Caco-2 (cell line): ENCODE measurements around the gene PPP1R14D. TPM values are rescaled to one million over a fixed set of nuclear protein-coding genes. Genes with fewer than 3 reads are reported as not detected.

Experiments
- BruUV-seq: library from RNA; stranded (reverse); fragments of 400-500 nt; replicated peaks from 2 replicates; lab custom pipeline; 2021; lab: Mats Ljungman, UMichigan
- CTCF ChIA-PET: fragments of 300-600 bp; sonication (Branson Sonifier 250); formaldehyde crosslinking; loops from one replicate; lab custom pipeline; 2022; ENCODE audit warnings: antibody characterized with exemption; lab: Charles Lee
- POLR2A ChIA-PET: fragments of 300-600 bp; sonication (Branson Sonifier 250); formaldehyde crosslinking; loops from one replicate; lab custom pipeline; 2022; ENCODE audit warnings: antibody characterized with exemption; lab: Charles Lee
- DNase-seq, 2 experiments: peaks; one replicate each; pipeline versions ENCODE4 v3.0.0 to v3.0.0-alpha.2; 2020 to 2022
- H3K27me3 ChIP-seq: replicated peaks from 2 replicates; pipeline ENCODE4 v1.6.0; 2011; ENCODE audit warnings: low read length; ENCODE audit not compliant: control insufficient read depth, insufficient read depth
- H3K36me3 ChIP-seq: 2 replicates; pipeline ENCODE4 v1.5.1; 2011; ENCODE audit warnings: low read length; ENCODE audit not compliant: control insufficient read depth, insufficient read depth
- H3K4me1 ChIP-seq: fragments of 250-450 bp; sonication (Bioruptor Pico); 2 replicates; pipeline ENCODE4 v1.5.1; 2020; ENCODE audit warnings: mild to moderate bottlenecking
- H3K4me3 ChIP-seq: 2 replicates; pipeline ENCODE4 v1.5.1; 2011; ENCODE audit warnings: low read depth, mild to moderate bottlenecking, control low read depth, low read length
- H3K9me3 ChIP-seq: fragments of 250-450 bp; sonication (Bioruptor Pico); 2 replicates; pipeline ENCODE4 v1.5.1; 2020; ENCODE audit warnings: mild to moderate bottlenecking, moderate library complexity
- H3K27ac Mint-ChIP-seq: one replicate; pipeline ENCODE4 v1.8.0; 2022; ENCODE audit warnings: mixed read lengths; ENCODE audit not compliant: unreplicated experiment
- H3K27me3 Mint-ChIP-seq: one replicate; pipeline ENCODE4 v1.8.0; 2022; ENCODE audit warnings: mixed read lengths; ENCODE audit not compliant: insufficient read depth, unreplicated experiment
- H3K36me3 Mint-ChIP-seq: one replicate; pipeline ENCODE4 v1.8.0; 2022; ENCODE audit warnings: mild to moderate bottlenecking, mixed read lengths; ENCODE audit not compliant: insufficient read depth, unreplicated experiment
- H3K4me1 Mint-ChIP-seq: one replicate; pipeline ENCODE4 v1.8.0; 2022; ENCODE audit warnings: low read depth, mixed read lengths; ENCODE audit not compliant: unreplicated experiment
- H3K4me3 Mint-ChIP-seq: one replicate; pipeline ENCODE4 v1.8.0; 2022; ENCODE audit warnings: mild to moderate bottlenecking, moderate library complexity, mixed read lengths; ENCODE audit not compliant: unreplicated experiment
- H3K9me3 Mint-ChIP-seq: one replicate; pipeline ENCODE4 v1.8.0; 2022; ENCODE audit warnings: mixed read lengths; ENCODE audit not compliant: unreplicated experiment
- intact Hi-C: fragments of 100-400 bp; cut with micrococcal nuclease; formaldehyde crosslinking; loops from one replicate; pipeline ENCODE4 v1.10.0; 2022; ENCODE audit not compliant: unreplicated experiment
- total RNA-seq: library from RNA; stranded (reverse); gene quantifications from 2 replicates; pipeline ENCODE4 v1.2.3, GENCODE V29; 2022
- TF ChIP-seq, protein P1 (sequence below), 2 experiments: fragments of 200-600 bp in 1 of 2; IDR thresholded peaks; 1 replicate in 1 of 2; 2 replicates in 1 of 2; pipeline versions ENCODE4 v1.5.1 to v1.8.0; 2011 to 2022; ENCODE audit warnings: antibody characterized with exemption in 1 of 2, control low read depth in 1 of 2, inconsistent platforms in 1 of 2, low read depth in 1 of 2, low read length in 1 of 2, mild to moderate bottlenecking in 1 of 2, moderate library complexity in 1 of 2; ENCODE audit not compliant: insufficient read depth in 1 of 2, severe bottlenecking in 1 of 2, unreplicated experiment in 1 of 2

The PPP1R14D gene
- total RNA-seq, 1 experiment from 2014 or later: 0.43 TPM

DNA sequence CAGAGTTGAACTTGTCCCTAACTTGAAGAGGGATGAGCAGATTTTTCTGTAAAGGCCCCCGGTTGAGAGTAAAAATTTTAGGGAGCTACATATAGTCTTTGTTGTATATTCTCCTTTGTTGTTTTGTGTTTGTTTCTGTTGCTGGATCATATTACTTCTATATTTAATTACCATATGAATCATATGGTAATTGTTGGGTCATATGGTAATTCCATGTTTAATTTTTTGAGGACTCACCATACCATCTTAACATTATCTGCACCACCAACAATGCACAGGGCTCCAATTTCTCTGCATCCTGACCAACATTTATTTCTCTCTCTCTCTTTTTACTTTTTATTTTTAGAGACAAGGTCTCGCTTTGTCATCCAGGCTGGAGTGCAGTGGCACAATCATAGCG is 29.0 kb downstream of the PPP1R14D start:
- H3K27ac Mint-ChIP-seq: no peak overlapping the region
- Histone ChIP-seq H3K4me1 (peaks cover 16% of the 10 kb centered on the region), H3K4me3 (no peak overlapping the region), H3K36me3 (no peaks in the 10 kb centered on the region), H3K27me3 (no peaks in the 10 kb centered on the region), H3K9me3 (no peaks in the 10 kb centered on the region)
- H3K36me3 Mint-ChIP-seq: peaks cover 9% of the 10 kb centered on the region
- no peaks in the 10 kb centered on the region for H3K9me3 Mint-ChIP-seq
- BruUV-seq: no TSS peak
- TF ChIP-seq, protein P1, sequence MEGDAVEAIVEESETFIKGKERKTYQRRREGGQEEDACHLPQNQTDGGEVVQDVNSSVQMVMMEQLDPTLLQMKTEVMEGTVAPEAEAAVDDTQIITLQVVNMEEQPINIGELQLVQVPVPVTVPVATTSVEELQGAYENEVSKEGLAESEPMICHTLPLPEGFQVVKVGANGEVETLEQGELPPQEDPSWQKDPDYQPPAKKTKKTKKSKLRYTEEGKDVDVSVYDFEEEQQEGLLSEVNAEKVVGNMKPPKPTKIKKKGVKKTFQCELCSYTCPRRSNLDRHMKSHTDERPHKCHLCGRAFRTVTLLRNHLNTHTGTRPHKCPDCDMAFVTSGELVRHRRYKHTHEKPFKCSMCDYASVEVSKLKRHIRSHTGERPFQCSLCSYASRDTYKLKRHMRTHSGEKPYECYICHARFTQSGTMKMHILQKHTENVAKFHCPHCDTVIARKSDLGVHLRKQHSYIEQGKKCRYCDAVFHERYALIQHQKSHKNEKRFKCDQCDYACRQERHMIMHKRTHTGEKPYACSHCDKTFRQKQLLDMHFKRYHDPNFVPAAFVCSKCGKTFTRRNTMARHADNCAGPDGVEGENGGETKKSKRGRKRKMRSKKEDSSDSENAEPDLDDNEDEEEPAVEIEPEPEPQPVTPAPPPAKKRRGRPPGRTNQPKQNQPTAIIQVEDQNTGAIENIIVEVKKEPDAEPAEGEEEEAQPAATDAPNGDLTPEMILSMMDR (IDR thresholded peaks at IDR 0.05; ENCODE audit: insufficient read depth in 1 of 2, low read depth in 1 of 2, low read length in 1 of 2, severe bottlenecking in 1 of 2, unreplicated experiment in 1 of 2): no peak
- CTCF ChIA-PET: interaction anchor here (0.6 kb wide), 2 partner anchors 48 to 419 kb away, joined by 3 to 8 read pairs; no protein-coding TSS in a partner anchor
- intact Hi-C loops: no loop called here
- no peaks in the 10 kb centered on the region for H3K27me3 Mint-ChIP-seq
- DNase-seq: no peak
- no peak overlapping the region for H3K4me3 Mint-ChIP-seq
- H3K4me1 Mint-ChIP-seq: peaks cover 18% of the 10 kb centered on the region
- POLR2A ChIA-PET: interaction anchor here (1.2 kb wide), 1 partner anchor 95 kb away, joined by 3 read pairs; the partner anchor contains the start of gene VPS18

DNA sequence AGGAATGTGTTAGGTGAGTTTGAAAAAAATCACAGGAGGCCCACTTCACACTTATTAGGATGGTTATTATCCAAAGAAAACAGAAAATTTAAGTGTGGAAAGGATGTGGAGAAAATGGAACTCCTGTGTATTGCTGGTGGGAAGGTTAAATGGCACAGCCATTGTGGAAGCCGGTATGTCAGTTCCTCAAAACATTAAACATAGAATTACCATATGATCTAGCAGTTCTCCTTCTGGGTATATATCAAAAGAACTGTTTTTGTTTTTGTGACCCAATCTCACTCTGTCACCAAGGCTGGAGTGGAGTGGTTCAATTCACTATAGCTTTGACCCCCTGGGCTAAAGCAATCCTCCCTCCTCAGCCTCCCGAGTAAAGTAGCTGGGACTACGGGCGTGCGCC is 32.0 kb downstream of the PPP1R14D start:
- no peaks in the 10 kb centered on the region; the same call in 1 of the 2 replicates for H3K36me3 ChIP-seq
- H3K36me3 Mint-ChIP-seq: peaks cover 9% of the 10 kb centered on the region
- no peaks in the 10 kb centered on the region for H3K9me3 Mint-ChIP-seq
- ChIA-PET POLR2A (no interaction called here), CTCF (interaction anchor here (0.5 kb wide), 1 partner anchor 7 kb away, joined by 3 read pairs; no protein-coding TSS in a partner anchor)
- H3K9me3 ChIP-seq: no peaks in the 10 kb centered on the region
- H3K4me1 ChIP-seq: peaks cover 30% of the 10 kb centered on the region
- no peaks in the 10 kb centered on the region for H3K27me3 Mint-ChIP-seq
- TF ChIP-seq, protein P1 (IDR thresholded peaks at IDR 0.05; ENCODE audit: insufficient read depth in 1 of 2, low read depth in 1 of 2, low read length in 1 of 2, severe bottlenecking in 1 of 2, unreplicated experiment in 1 of 2): no peak
- intact Hi-C loops: no loop called here
- H3K4me3 Mint-ChIP-seq: no peak overlapping the region
- peaks cover 29% of the 10 kb centered on the region for H3K4me1 Mint-ChIP-seq
- H3K27me3 ChIP-seq: no peaks in the 10 kb centered on the region
- no TSS peak for BruUV-seq
- no peak overlapping the region for H3K27ac Mint-ChIP-seq
- no peak for DNase-seq
- H3K4me3 ChIP-seq: no peak overlapping the region

DNA sequence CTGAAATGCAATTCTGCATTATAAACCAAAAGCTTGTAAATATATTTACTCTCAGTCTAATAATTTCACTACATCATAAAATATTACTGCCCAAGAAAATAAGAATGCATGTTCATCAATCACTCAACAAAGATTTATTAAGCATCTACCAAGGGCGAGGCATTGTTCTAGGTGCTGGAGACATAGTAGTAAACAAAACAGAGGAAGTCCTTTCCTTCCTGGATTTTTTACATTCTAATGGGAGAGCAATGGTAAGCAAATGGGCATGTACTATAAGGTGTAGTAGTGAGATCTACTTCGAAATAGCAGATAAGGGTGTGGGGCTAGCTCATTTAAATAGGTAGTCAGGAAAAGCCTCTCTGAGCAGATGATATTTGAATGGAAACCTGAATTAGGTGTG is 32.5 kb downstream of the PPP1R14D start:
- no peak overlapping the region for H3K4me3 ChIP-seq
- no peaks in the 10 kb centered on the region for H3K9me3 Mint-ChIP-seq
- H3K27ac Mint-ChIP-seq: no peak overlapping the region
- CTCF ChIA-PET: interaction anchor here (0.5 kb wide), 1 partner anchor 8 kb away, joined by 3 read pairs; no protein-coding TSS in a partner anchor
- H3K4me1 Mint-ChIP-seq: peaks cover 29% of the 10 kb centered on the region
- no peaks in the 10 kb centered on the region; the same call in 1 of the 2 replicates for H3K36me3 ChIP-seq
- no peaks in the 10 kb centered on the region for H3K27me3 Mint-ChIP-seq
- TF ChIP-seq, protein P1 (IDR thresholded peaks at IDR 0.05; ENCODE audit: insufficient read depth in 1 of 2, low read depth in 1 of 2, low read length in 1 of 2, severe bottlenecking in 1 of 2, unreplicated experiment in 1 of 2): no peak
- peaks cover 30% of the 10 kb centered on the region for H3K4me1 ChIP-seq
- POLR2A ChIA-PET: no interaction called here
- no peak overlapping the region for H3K4me3 Mint-ChIP-seq
- no peak for DNase-seq
- H3K36me3 Mint-ChIP-seq: peaks cover 9% of the 10 kb centered on the region
- intact Hi-C loops: no loop called here
- H3K27me3 ChIP-seq: no peaks in the 10 kb centered on the region
- no peaks in the 10 kb centered on the region for H3K9me3 ChIP-seq
- no TSS peak for BruUV-seq
